Hepatocyte (in vitro differentiated cells): ENCODE data around the gene GCLM.
"Not testable (repeated sequence)": the region's sequence is repeated elsewhere in the genome, so short reads cannot be mapped to it uniquely, and the experiment has no call there.

Experiments used
- CTCF ChIP-seq: fragments of 200-600 bp; sonication (generic); IDR thresholded peaks from 2 replicates; pipeline ENCODE4 v1.5.1; 2016; ENCODE audit warnings: antibody characterized with exemption, mild to moderate bottlenecking; ENCODE audit not compliant: poor library complexity
- EZH2 ChIP-seq: fragments of 200-600 bp; sonication (generic); IDR thresholded peaks from 2 replicates; pipeline ENCODE4 v1.6.1; 2016; ENCODE audit warnings: antibody characterized with exemption, mild to moderate bottlenecking, borderline replicate concordance

- not testable (repeated sequence) for TF ChIP-seq CTCF, EZH2
Measured at GRCh38 chr1:93868492-93868891, 40.7 kb downstream of the GCLM start.
